ENCODE data around the gene MRPS15. TPM values are rescaled to one million over a fixed set of nuclear protein-coding genes. Genes with fewer than 3 reads are reported as not detected.
"Not testable (repeated sequence)": the region's sequence is repeated elsewhere in the genome, so short reads cannot be mapped to it uniquely, and the experiment has no call there.

Gene MRPS15
- total and polyA plus RNA-seq, 12 donors = 49.8 to 287 (median 81.6) TPM

DNA sequence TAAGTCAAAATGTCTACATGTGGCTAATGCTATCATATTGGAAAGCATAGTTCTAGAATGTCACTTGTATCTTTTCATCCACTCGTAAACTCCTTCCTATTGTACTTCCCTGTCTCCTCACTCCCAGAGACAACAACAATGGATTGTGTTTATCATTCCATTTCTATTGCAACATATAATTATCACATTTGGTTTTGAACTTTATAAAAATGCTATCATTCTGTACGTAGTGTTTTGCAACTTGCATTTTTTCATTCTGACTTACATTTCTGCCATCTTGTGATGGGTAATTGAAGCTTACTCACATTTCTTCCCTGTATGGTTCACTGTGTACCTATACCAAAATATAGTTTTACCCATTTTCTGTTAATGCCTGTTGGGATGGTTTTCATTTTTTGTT is 33.0 kb upstream of the MRPS15 start:
- WGBS, 4 donors = 74 to 79% (median 76%) methylated on average over 2 of the region's 2 CpGs
- no peaks in the 10 kb centered on the region for H3K27me3 ChIP-seq
- H3K4me1 ChIP-seq (replicated peaks in 1 of 2) = no peaks in the 10 kb centered on the region
- H3K4me3 ChIP-seq = no peak overlapping the region
- no peaks in the 10 kb centered on the region for H3K9me3 ChIP-seq (replicated peaks in 1 of 3)
- H3K36me3 ChIP-seq (replicated peaks in 1 of 2) = no peaks in the 10 kb centered on the region
- intact Hi-C loops (cut with DNase I) = no loop called here
- DNase-seq = no peak
- TF ChIP-seq, protein P1, sequence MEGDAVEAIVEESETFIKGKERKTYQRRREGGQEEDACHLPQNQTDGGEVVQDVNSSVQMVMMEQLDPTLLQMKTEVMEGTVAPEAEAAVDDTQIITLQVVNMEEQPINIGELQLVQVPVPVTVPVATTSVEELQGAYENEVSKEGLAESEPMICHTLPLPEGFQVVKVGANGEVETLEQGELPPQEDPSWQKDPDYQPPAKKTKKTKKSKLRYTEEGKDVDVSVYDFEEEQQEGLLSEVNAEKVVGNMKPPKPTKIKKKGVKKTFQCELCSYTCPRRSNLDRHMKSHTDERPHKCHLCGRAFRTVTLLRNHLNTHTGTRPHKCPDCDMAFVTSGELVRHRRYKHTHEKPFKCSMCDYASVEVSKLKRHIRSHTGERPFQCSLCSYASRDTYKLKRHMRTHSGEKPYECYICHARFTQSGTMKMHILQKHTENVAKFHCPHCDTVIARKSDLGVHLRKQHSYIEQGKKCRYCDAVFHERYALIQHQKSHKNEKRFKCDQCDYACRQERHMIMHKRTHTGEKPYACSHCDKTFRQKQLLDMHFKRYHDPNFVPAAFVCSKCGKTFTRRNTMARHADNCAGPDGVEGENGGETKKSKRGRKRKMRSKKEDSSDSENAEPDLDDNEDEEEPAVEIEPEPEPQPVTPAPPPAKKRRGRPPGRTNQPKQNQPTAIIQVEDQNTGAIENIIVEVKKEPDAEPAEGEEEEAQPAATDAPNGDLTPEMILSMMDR (IDR thresholded peaks at IDR 0.05) = no peak
- no peak for TF ChIP-seq POLR2A (IDR thresholded peaks at IDR 0.05)
- no peak overlapping the region for H3K27ac ChIP-seq

DNA sequence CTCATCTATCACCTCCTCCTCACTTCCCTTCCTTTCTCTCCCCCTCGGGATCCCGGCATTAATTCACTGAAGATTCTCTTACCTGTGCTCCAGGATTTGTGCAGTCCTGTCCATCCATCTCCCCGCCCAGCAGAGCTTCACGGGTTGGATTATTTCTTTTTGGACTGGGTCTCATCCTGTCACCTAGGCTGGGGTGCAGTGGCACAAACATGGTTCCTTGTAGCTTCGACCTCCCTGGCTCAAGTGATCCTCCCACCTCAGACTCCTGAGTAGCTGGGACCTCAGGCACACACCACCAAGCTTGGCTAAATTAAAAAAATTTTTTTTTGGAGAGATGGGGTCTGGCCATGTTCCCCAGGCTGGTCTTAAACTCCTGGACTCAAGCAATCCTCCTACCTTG is 30.8 kb upstream of the MRPS15 start:
- no peaks in the 10 kb centered on the region for H3K9me3 ChIP-seq (replicated peaks in 1 of 3)
- no peak overlapping the region for H3K27ac ChIP-seq
- no peak overlapping the region for H3K4me3 ChIP-seq
- TF ChIP-seq POLR2A (IDR thresholded peaks at IDR 0.05) = no peak
- TF ChIP-seq, protein P1 (IDR thresholded peaks at IDR 0.05) = no peak
- no peak for DNase-seq
- intact Hi-C loops (cut with DNase I) = no loop called here
- WGBS, 4 donors = 78 to 87% (median 82%) methylated on average over 5 of the region's 5 CpGs
- no peaks in the 10 kb centered on the region for H3K36me3 ChIP-seq (replicated peaks in 1 of 2)
- H3K27me3 ChIP-seq = no peaks in the 10 kb centered on the region
- H3K4me1 ChIP-seq (replicated peaks in 1 of 2) = no peaks in the 10 kb centered on the region

DNA sequence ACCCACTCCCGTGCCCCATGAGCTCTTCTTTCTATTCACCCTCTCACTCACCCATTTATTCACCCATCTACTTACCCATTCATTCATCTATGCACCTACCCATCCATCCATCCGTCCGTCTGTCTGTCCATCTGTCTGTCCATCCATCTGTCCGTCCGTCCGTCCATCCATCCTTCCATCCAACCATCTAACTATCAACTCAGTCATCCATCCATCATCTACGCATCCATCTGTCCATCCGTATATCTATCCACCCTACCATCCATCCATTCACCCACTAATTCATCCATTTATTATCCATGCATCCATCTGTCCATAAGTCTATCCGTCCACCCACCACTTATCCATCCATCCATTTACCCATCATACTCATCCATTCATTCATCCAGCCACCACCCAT is 29.3 kb upstream of the MRPS15 start:
- H3K27ac ChIP-seq = no peak overlapping the region
- no peaks in the 10 kb centered on the region for H3K36me3 ChIP-seq (replicated peaks in 1 of 2)
- no peak for DNase-seq
- no peak for TF ChIP-seq POLR2A (IDR thresholded peaks at IDR 0.05)
- TF ChIP-seq, protein P1 (IDR thresholded peaks at IDR 0.05) = no peak
- no peaks in the 10 kb centered on the region for H3K27me3 ChIP-seq
- WGBS, 4 donors = 71 to 84% (median 83%) methylated on average over 9 of the region's 9 CpGs
- H3K9me3 ChIP-seq (replicated peaks in 1 of 3) = no peaks in the 10 kb centered on the region
- H3K4me1 ChIP-seq (replicated peaks in 1 of 2) = no peaks in the 10 kb centered on the region
- intact Hi-C loops (cut with DNase I) = no loop called here
- H3K4me3 ChIP-seq = no peak overlapping the region

DNA sequence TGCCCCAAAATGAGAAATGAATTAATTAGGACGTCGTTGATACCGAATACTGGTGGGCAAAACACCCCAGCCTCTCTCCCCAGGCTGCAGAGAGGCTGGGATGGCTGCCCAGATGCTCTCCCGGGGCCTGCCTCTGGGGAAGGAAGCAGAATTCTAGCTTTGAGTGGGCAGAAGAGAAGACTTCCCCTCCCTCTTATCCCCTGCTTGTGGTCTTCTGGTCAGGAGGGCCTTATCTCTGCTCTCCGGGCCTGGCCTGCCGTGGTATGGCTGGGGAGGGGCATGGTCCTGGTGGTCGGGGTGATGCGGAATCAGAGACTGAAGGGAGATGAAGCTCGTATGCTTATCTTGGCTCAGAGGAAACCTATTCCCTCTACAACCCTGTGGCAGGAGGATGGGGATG is 28.3 kb upstream of the MRPS15 start:
- no peaks in the 10 kb centered on the region for H3K36me3 ChIP-seq (replicated peaks in 1 of 2)
- H3K4me3 ChIP-seq = no peak overlapping the region
- H3K9me3 ChIP-seq (replicated peaks in 1 of 3) = no peaks in the 10 kb centered on the region
- TF ChIP-seq, protein P1 (IDR thresholded peaks at IDR 0.05) = no peak
- TF ChIP-seq POLR2A (IDR thresholded peaks at IDR 0.05) = no peak
- no peak overlapping the region for H3K27ac ChIP-seq
- WGBS, 4 donors = 12 to 49% (median 47%) methylated on average over 4 to 9 of the region's 9 CpGs
- DNase-seq = no peak
- no peaks in the 10 kb centered on the region for H3K27me3 ChIP-seq
- intact Hi-C loops (cut with DNase I) = no loop called here
- H3K4me1 ChIP-seq (replicated peaks in 1 of 2) = no peaks in the 10 kb centered on the region

DNA sequence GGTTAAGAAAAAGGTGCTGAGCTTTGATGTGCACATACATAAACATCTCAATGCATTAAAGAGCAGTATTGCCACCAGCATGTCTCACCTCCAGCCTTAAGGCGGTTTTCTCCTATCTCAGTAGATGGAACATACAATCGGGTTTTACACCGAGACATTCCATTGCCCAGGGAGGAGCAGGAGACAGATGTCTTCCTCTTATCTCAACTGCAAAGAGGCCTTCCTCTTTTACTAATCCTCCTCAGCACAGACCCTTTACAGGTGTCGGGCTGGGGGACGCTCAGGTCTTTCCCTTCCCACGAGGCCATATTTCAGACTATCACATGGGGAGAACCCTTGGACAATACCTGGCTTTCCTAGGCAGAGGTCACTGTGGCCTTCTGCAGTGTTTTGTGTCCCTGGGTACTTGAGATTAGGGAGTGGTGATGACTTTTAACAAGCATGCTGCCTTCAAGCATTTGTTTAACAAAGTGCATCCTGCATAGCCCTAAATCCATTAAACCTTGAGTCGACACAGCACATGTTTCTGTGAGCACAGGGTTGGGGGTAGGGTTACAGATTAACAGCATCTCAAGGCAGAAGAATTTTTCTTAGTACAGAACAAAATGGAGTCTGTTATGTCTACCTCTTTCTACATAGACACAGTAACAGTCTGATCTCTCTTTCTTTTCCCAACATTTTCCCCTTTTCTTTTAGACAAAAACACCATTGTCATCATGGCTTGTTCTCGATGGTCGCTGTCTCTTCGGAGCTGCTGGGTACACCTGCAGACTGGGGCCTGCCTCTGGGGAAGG is 25.3 kb upstream of the MRPS15 start:
- H3K27ac ChIP-seq; H3K36me3 ChIP-seq (replicated peaks in 1 of 2); DNase-seq; H3K9me3 ChIP-seq (replicated peaks in 1 of 3); H3K27me3 ChIP-seq; H3K4me1 ChIP-seq (replicated peaks in 1 of 2); intact Hi-C loops (cut with DNase I); H3K4me3 ChIP-seq: not testable (repeated sequence)
- 58 to 67% (median 64%) methylated on average over 10 of the region's 10 CpGs for WGBS, 4 donors
